HepG2 (cell line): Measurements from ENCODE around the gene KIAA1755. TPM values are rescaled to one million over a fixed set of nuclear protein-coding genes. Genes with fewer than 3 reads are reported as not detected.

Experiments used
- EEA1 ChIP-seq: sonication (generic); formaldehyde crosslinking; IDR thresholded peaks from 2 replicates; pipeline ENCODE4 v1.5.1; 2020; ENCODE audit warnings: mild to moderate bottlenecking, missing genetic modification reagents, borderline replicate concordance
- IRX3 ChIP-seq: sonication (generic); formaldehyde crosslinking; IDR thresholded peaks from 2 replicates; pipeline ENCODE4 v1.8.1; 2023; ENCODE audit warnings: mild to moderate bottlenecking, low read depth, missing genetic modification reagents, borderline replicate concordance
- KDM6A ChIP-seq: IDR thresholded peaks from 2 replicates; pipeline ENCODE4 v1.6.1; 2016; ENCODE audit warnings: low read depth
- KLF6 ChIP-seq: IDR thresholded peaks from 2 replicates; pipeline ENCODE4 v1.8.0; 2016; ENCODE audit warnings: missing biosample characterization, missing genetic modification reagents
- KMT2B ChIP-seq: IDR thresholded peaks from 2 replicates; pipeline ENCODE4 v1.6.1; 2016; ENCODE audit warnings: missing genetic modification reagents, missing compliant biosample characterization
- MAFF ChIP-seq: IDR thresholded peaks from 2 replicates; pipeline ENCODE4 v1.6.1; 2011; ENCODE audit warnings: low read depth, low read length, improper control_type of control experiment
- MAFG ChIP-seq: sonication (generic); formaldehyde crosslinking; IDR thresholded peaks from 2 replicates; pipeline ENCODE4 v1.5.1; 2020; ENCODE audit warnings: mild to moderate bottlenecking, missing genetic modification reagents
- MED13 ChIP-seq: sonication (generic); formaldehyde crosslinking; IDR thresholded peaks from 2 replicates; pipeline ENCODE4 v1.5.0; 2020; ENCODE audit warnings: missing genetic modification reagents
- MED8 ChIP-seq: sonication (generic); formaldehyde crosslinking; IDR thresholded peaks from 2 replicates; pipeline ENCODE4 v1.8.1; 2023; ENCODE audit warnings: mild to moderate bottlenecking, missing genetic modification reagents; ENCODE audit not compliant: insufficient replicate concordance
- NFE2L1 ChIP-seq: sonication (generic); formaldehyde crosslinking; IDR thresholded peaks from 2 replicates; pipeline ENCODE4 v1.4.0; 2020; ENCODE audit warnings: missing genetic modification reagents, mild to moderate bottlenecking, borderline replicate concordance
- REXO4 ChIP-seq: sonication (generic); formaldehyde crosslinking; IDR thresholded peaks from 2 replicates; pipeline ENCODE4 v1.8.0; 2022; ENCODE audit warnings: missing genetic modification reagents, mild to moderate bottlenecking, borderline replicate concordance
- SAP130 ChIP-seq: IDR thresholded peaks from 2 replicates; pipeline ENCODE4 v1.6.1; 2016; ENCODE audit warnings: low read depth
- SETDB1 ChIP-seq: sonication (generic); formaldehyde crosslinking; IDR thresholded peaks from 2 replicates; pipeline ENCODE4 v1.5.1; 2020; ENCODE audit warnings: missing genetic modification reagents, mild to moderate bottlenecking, borderline replicate concordance
- SMAD3 ChIP-seq: sonication (generic); formaldehyde crosslinking; IDR thresholded peaks from 2 replicates; pipeline ENCODE4 v1.4.0; 2020; ENCODE audit warnings: missing genetic modification reagents
- SMARCE1 ChIP-seq: fragments of 450-650 bp; IDR thresholded peaks from 2 replicates; pipeline ENCODE4 v1.6.1; 2017; ENCODE audit warnings: borderline replicate concordance
- SMYD3 ChIP-seq: sonication (generic); formaldehyde crosslinking; IDR thresholded peaks from 2 replicates; pipeline ENCODE4 v1.8.1; 2023; ENCODE audit warnings: mild to moderate bottlenecking, missing genetic modification reagents
- TARDBP ChIP-seq: sonication (generic); formaldehyde crosslinking; IDR thresholded peaks from 2 replicates; pipeline ENCODE4 v1.8.0; 2022; ENCODE audit warnings: mild to moderate bottlenecking, missing genetic modification reagents
- ZFP82 ChIP-seq: sonication (generic); formaldehyde crosslinking; IDR thresholded peaks from 2 replicates; pipeline ENCODE4 v1.5.1; 2020; ENCODE audit warnings: mild to moderate bottlenecking, missing genetic modification reagents, borderline replicate concordance
- ZFP90 ChIP-seq: sonication (generic); formaldehyde crosslinking; IDR thresholded peaks from 2 replicates; pipeline ENCODE4 v1.8.0; 2022; ENCODE audit warnings: missing genetic modification reagents, mild to moderate bottlenecking, inconsistent platforms, borderline replicate concordance
- ZNF180 ChIP-seq: sonication (generic); formaldehyde crosslinking; IDR thresholded peaks from 2 replicates; pipeline ENCODE4 v1.4.0; 2020; ENCODE audit warnings: low read depth, missing genetic modification reagents, borderline replicate concordance
- ZNF20 ChIP-seq: sonication (generic); formaldehyde crosslinking; IDR thresholded peaks from 2 replicates; pipeline ENCODE4 v1.4.0; 2020; ENCODE audit warnings: mild to moderate bottlenecking, moderate library complexity, missing genetic modification reagents
- ZNF317 ChIP-seq: sonication (generic); formaldehyde crosslinking; IDR thresholded peaks from 2 replicates; pipeline ENCODE4 v1.5.0; 2020; ENCODE audit warnings: mild to moderate bottlenecking, missing genetic modification reagents
- ZNF510 ChIP-seq: sonication (generic); formaldehyde crosslinking; IDR thresholded peaks from 2 replicates; pipeline ENCODE4 v1.4.0; 2020; ENCODE audit warnings: low read depth, mild to moderate bottlenecking, missing genetic modification reagents
- polyA plus RNA-seq, 8 experiments: library from polyadenylated mRNA; depleted of rRNA in 3 of 8; stranded (reverse) in 7 of 8; unstranded in 1 of 8; fragments of >200 nt; fragmentation: Illumina TruSeq in 4 of 8; extraction: Trizol in 4 of 8; gene quantifications; 2 replicates each; pipeline versions ENCODE4 v1.2.1 to v1.2.3, GENCODE V29; 2011 to 2016; ENCODE audit warnings: low read depth in 4 of 8, missing spikeins in 1 of 8, mixed read lengths in 1 of 8; ENCODE audit not compliant: insufficient read depth in 1 of 8
- total RNA-seq, 5 experiments: library from RNA; depleted of rRNA; stranded (reverse); fragments of >200 nt; fragmentation: Illumina TruSeq; extraction: Trizol; gene quantifications; 2 replicates each; pipeline ENCODE4 v1.2.3, GENCODE V29; 2016; ENCODE audit warnings: low read depth in 1 of 5
- TF ChIP-seq, protein P1 (sequence below): sonication (generic); formaldehyde crosslinking; IDR thresholded peaks from 2 replicates; pipeline ENCODE4 v1.5.0; 2020; ENCODE audit warnings: mild to moderate bottlenecking, missing genetic modification reagents
- TF ChIP-seq, protein P2 (sequence below): sonication (generic); formaldehyde crosslinking; IDR thresholded peaks from 2 replicates; pipeline ENCODE4 v1.5.0; 2020; ENCODE audit warnings: missing genetic modification reagents
- TF ChIP-seq, protein P3 (sequence below): IDR thresholded peaks from 2 replicates; pipeline ENCODE4 v1.6.1; 2016; ENCODE audit warnings: control low read depth

Gene KIAA1755
- total and polyA plus RNA-seq, 2 of the 13 experiments (the other 11 are each of a cell fraction or from before 2014, with no cell fraction given) = 0.04 TPM; not detected in 1

GRCh38 chr20:38167851-38168760, 92.4 kb downstream of the KIAA1755 start (continued):
- TF ChIP-seq, protein P1, sequence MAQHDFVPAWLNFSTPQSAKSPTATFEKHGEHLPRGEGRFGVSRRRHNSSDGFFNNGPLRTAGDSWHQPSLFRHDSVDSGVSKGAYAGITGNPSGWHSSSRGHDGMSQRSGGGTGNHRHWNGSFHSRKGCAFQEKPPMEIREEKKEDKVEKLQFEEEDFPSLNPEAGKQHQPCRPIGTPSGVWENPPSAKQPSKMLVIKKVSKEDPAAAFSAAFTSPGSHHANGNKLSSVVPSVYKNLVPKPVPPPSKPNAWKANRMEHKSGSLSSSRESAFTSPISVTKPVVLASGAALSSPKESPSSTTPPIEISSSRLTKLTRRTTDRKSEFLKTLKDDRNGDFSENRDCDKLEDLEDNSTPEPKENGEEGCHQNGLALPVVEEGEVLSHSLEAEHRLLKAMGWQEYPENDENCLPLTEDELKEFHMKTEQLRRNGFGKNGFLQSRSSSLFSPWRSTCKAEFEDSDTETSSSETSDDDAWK = no peak
- TF ChIP-seq REXO4 (CRISPR knock-in tag) (no peak), IRX3 (CRISPR knock-in tag) (no peak), MAFG (CRISPR knock-in tag) (no peak), ZNF317 (CRISPR knock-in tag) (peak; percentile 37; the same call in 1 of the 2 replicates), ZNF510 (CRISPR knock-in tag) (no peak), NFE2L1 (CRISPR knock-in tag) (no peak), ZNF180 (CRISPR knock-in tag) (no peak), EEA1 (CRISPR knock-in tag) (no peak), KLF6 (no peak), ZNF20 (no peak), KMT2B (CRISPR knock-in tag) (no peak), SAP130 (CRISPR knock-in tag) (peak; percentile 92), MAFF (no peak), SMARCE1 (no peak), ZFP90 (no peak), SMAD3 (CRISPR knock-in tag) (peak; percentile 81; the same call in 1 of the 2 replicates), KDM6A (no peak), TARDBP (CRISPR knock-in tag) (peak; percentile 65; the same call in 1 of the 2 replicates), MED8 (CRISPR knock-in tag) (no peak), ZFP82 (no peak), SETDB1 (CRISPR knock-in tag) (peak; percentile 69; the same call in 1 of the 2 replicates), MED13 (CRISPR knock-in tag) (no peak), SMYD3 (CRISPR knock-in tag) (no peak)
- TF ChIP-seq, protein P2, sequence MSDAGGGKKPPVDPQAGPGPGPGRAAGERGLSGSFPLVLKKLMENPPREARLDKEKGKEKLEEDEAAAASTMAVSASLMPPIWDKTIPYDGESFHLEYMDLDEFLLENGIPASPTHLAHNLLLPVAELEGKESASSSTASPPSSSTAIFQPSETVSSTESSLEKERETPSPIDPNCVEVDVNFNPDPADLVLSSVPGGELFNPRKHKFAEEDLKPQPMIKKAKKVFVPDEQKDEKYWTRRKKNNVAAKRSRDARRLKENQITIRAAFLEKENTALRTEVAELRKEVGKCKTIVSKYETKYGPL (CRISPR knock-in tag) = no peak
- TF ChIP-seq, protein P3, sequence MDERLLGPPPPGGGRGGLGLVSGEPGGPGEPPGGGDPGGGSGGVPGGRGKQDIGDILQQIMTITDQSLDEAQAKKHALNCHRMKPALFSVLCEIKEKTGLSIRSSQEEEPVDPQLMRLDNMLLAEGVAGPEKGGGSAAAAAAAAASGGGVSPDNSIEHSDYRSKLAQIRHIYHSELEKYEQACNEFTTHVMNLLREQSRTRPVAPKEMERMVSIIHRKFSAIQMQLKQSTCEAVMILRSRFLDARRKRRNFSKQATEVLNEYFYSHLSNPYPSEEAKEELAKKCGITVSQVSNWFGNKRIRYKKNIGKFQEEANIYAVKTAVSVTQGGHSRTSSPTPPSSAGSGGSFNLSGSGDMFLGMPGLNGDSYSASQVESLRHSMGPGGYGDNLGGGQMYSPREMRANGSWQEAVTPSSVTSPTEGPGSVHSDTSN = peak; percentile 68
